ENCODE measurements around the gene DHFR.

The DHFR gene

DNA sequence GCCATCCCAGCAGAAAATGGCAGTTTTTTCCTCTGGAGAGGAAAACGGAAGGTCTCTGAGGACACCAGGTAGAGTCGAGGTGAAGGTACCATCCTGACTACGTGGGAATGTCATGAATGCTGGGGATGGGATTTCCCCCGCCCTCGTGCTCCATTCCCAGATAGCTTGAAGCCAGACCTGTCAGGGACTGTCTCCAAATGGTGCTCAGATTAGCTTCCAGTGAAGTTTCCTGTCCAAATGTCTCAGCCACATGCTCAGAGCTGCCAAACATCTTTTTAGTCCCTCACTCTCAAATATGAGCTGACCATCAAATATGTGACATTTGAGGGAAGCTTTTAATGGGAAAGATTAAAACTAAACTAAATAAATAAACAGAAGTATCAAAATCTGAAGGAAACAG is 77.1 kb downstream of the DHFR start:
- Histone ChIP-seq H3K36me3 (ENCODE audit: insufficient read depth, low read length) (no peaks in the 10 kb centered on the region), H3K27ac (ENCODE audit: low read depth, low read length) (no peak overlapping the region), H3K4me3 (ENCODE audit: low read depth, low read length) (no peak overlapping the region), H3K79me2 (ENCODE audit: control insufficient read depth, insufficient read depth, low read length, unreplicated experiment) (no peaks in the 10 kb centered on the region), H2AFZ (ENCODE audit: low read length, unreplicated experiment) (no peak overlapping the region), H3K27me3 (ENCODE audit: insufficient read depth, low read length) (peaks cover 34% of the 10 kb centered on the region), H3K4me1 (ENCODE audit: control insufficient read depth, insufficient read depth, low read length, unreplicated experiment) (no peaks in the 10 kb centered on the region)

DNA sequence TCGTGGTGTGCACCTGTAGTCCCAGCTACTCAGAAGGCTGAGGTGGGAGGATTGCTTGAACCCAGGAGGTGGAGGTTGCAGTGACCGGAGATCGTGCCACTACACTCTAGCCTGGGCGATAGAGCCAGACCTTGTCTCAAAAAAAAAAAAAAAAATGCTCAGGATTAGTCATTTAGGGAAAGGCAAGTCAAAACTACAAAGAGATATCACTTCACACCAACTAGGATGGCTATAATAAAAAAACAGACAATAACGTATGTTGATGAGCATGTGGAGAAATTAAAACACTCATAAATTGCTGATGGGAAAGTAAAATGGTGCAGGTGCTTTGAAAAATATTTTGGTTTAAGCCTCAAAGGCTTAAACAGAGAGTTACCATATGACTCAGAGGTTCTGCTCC is 78.4 kb downstream of the DHFR start:
- Histone ChIP-seq H2AFZ (ENCODE audit: low read length, unreplicated experiment) (no peak overlapping the region), H3K27ac (ENCODE audit: low read depth, low read length) (no peak overlapping the region), H3K36me3 (ENCODE audit: insufficient read depth, low read length) (no peaks in the 10 kb centered on the region)

More for the DNA sequence above, 78.4 kb downstream of the DHFR start:
- no peaks in the 10 kb centered on the region for H3K79me2 ChIP-seq (ENCODE audit: control insufficient read depth, insufficient read depth, low read length, unreplicated experiment)
- no peaks in the 10 kb centered on the region for H3K4me1 ChIP-seq (ENCODE audit: control insufficient read depth, insufficient read depth, low read length, unreplicated experiment)
- peaks cover 44% of the 10 kb centered on the region for H3K27me3 ChIP-seq (ENCODE audit: insufficient read depth, low read length)
- H3K4me3 ChIP-seq (ENCODE audit: low read depth, low read length) = no peak overlapping the region
